ENCODE measurements around the gene BCL11B.

Gene BCL11B

GRCh38 chr14:99263564-99264330 is 8.2 kb downstream of the BCL11B start:
- ChIA-PET POLR2A (no interaction called here), CTCF (interaction anchor here (0.7 to 1.1 kb wide), 2 partner anchors 21 to 1127 kb away, joined by 3 read pairs; no protein-coding TSS in a partner anchor)
- Histone ChIP-seq H3K36me3 (ENCODE audit: control insufficient read depth in 4 of 4, insufficient read depth in 4 of 4, low read length in 3 of 4) (no peaks in the 10 kb centered on the region), H3K4me3 (ENCODE audit: control insufficient read depth in 1 of 7, extremely low read depth in 1 of 7, insufficient read depth in 4 of 7, low read depth in 2 of 7, low read length in 6 of 7) (no peak overlapping the region), H3K27ac (ENCODE audit: insufficient read depth in 1 of 2, low read depth in 1 of 2, low read length in 2 of 2, poor library complexity in 1 of 2, severe bottlenecking in 2 of 2) (no peak overlapping the region), H3K4me1 (ENCODE audit: control extremely low read depth in 1 of 4, control insufficient read depth in 4 of 4, insufficient read depth in 4 of 4, low read length in 3 of 4) (peaks cover 0 to 7% (median 3%) of the 10 kb centered on the region in 4 experiments), H3K9me3 (ENCODE audit: control extremely low read depth in 1 of 5, control insufficient read depth in 4 of 5, insufficient read depth in 2 of 5, low read depth in 1 of 5, low read length in 4 of 5) (no peaks in the 10 kb centered on the region), H3K27me3 (replicated peaks in 2 of 5; ENCODE audit: control insufficient read depth in 4 of 5, insufficient read depth in 5 of 5, low read length in 4 of 5) (peaks cover 0 to 99% (median 56%) of the 10 kb centered on the region in 5 experiments)
- no peak for DNase-seq
- 70% methylated on average over 5 of the region's 8 CpGs for WGBS (ENCODE audit: insufficient coverage)

GRCh38 chr14:99262977-99263448 is 9.0 kb downstream of the BCL11B start:
- 8% methylated on average over 3 of the region's 11 CpGs for WGBS (ENCODE audit: insufficient coverage)
- no peak for DNase-seq
- Histone ChIP-seq H3K27me3 (replicated peaks in 2 of 5; ENCODE audit: control insufficient read depth in 4 of 5, insufficient read depth in 5 of 5, low read length in 4 of 5) (peaks cover 0 to 99% (median 56%) of the 10 kb centered on the region in 5 experiments), H3K9me3 (ENCODE audit: control extremely low read depth in 1 of 5, control insufficient read depth in 4 of 5, insufficient read depth in 2 of 5, low read depth in 1 of 5, low read length in 4 of 5) (no peaks in the 10 kb centered on the region), H3K27ac (ENCODE audit: insufficient read depth in 1 of 2, low read depth in 1 of 2, low read length in 2 of 2, poor library complexity in 1 of 2, severe bottlenecking in 2 of 2) (no peak overlapping the region), H3K4me3 (ENCODE audit: control insufficient read depth in 1 of 7, extremely low read depth in 1 of 7, insufficient read depth in 4 of 7, low read depth in 2 of 7, low read length in 6 of 7) (no peak overlapping the region), H3K36me3 (ENCODE audit: control insufficient read depth in 4 of 4, insufficient read depth in 4 of 4, low read length in 3 of 4) (no peaks in the 10 kb centered on the region), H3K4me1 (ENCODE audit: control extremely low read depth in 1 of 4, control insufficient read depth in 4 of 4, insufficient read depth in 4 of 4, low read length in 3 of 4) (peaks cover 0 to 7% (median 3%) of the 10 kb centered on the region in 4 experiments)
- CTCF ChIA-PET: interaction anchor here (0.7 kb wide), 1 partner anchor 1126 kb away, joined by 3 read pairs; no protein-coding TSS in a partner anchor
- POLR2A ChIA-PET: no interaction called here

- ChIA-PET POLR2A (no interaction called here), CTCF (no interaction called here)
- H3K9me3 ChIP-seq (ENCODE audit: control extremely low read depth in 1 of 5, control insufficient read depth in 4 of 5, insufficient read depth in 2 of 5, low read depth in 1 of 5, low read length in 4 of 5): no peaks in the 10 kb centered on the region
- H3K27ac ChIP-seq (ENCODE audit: insufficient read depth in 1 of 2, low read depth in 1 of 2, low read length in 2 of 2, poor library complexity in 1 of 2, severe bottlenecking in 2 of 2): no peak overlapping the region
- H3K4me3 ChIP-seq (ENCODE audit: control insufficient read depth in 1 of 7, extremely low read depth in 1 of 7, insufficient read depth in 4 of 7, low read depth in 2 of 7, low read length in 6 of 7): peak overlapping the region in 2 of 7 experiments; percentile 2 to 13
- 26% methylated on average over 13 of the region's 25 CpGs for WGBS (ENCODE audit: insufficient coverage)
- H3K36me3 ChIP-seq (ENCODE audit: control insufficient read depth in 4 of 4, insufficient read depth in 4 of 4, low read length in 3 of 4): no peaks in the 10 kb centered on the region
- peak in 2 of 3 donors; percentile 46 to 66 for DNase-seq
- H3K4me1 ChIP-seq (ENCODE audit: control extremely low read depth in 1 of 4, control insufficient read depth in 4 of 4, insufficient read depth in 4 of 4, low read length in 3 of 4): peaks cover 0 to 7% (median 3%) of the 10 kb centered on the region in 4 experiments
- H3K27me3 ChIP-seq (replicated peaks in 2 of 5; ENCODE audit: control insufficient read depth in 4 of 5, insufficient read depth in 5 of 5, low read length in 4 of 5): peaks cover 0 to 99% (median 57%) of the 10 kb centered on the region in 5 experiments
Observed at GRCh38 chr14:99261912-99262787, 9.8 kb downstream of the BCL11B start.

GRCh38 chr14:99260587-99261551 is 11.1 kb downstream of the BCL11B start:
- no peak overlapping the region for H3K4me3 ChIP-seq (ENCODE audit: control insufficient read depth in 1 of 7, extremely low read depth in 1 of 7, insufficient read depth in 4 of 7, low read depth in 2 of 7, low read length in 6 of 7)
- H3K4me1 ChIP-seq (ENCODE audit: control extremely low read depth in 1 of 4, control insufficient read depth in 4 of 4, insufficient read depth in 4 of 4, low read length in 3 of 4): peaks cover 0 to 7% (median 3%) of the 10 kb centered on the region in 4 experiments
- POLR2A ChIA-PET: no interaction called here
- CTCF ChIA-PET: no interaction called here
- H3K9me3 ChIP-seq (ENCODE audit: control extremely low read depth in 1 of 5, control insufficient read depth in 4 of 5, insufficient read depth in 2 of 5, low read depth in 1 of 5, low read length in 4 of 5): no peaks in the 10 kb centered on the region
- H3K36me3 ChIP-seq (ENCODE audit: control insufficient read depth in 4 of 4, insufficient read depth in 4 of 4, low read length in 3 of 4): no peaks in the 10 kb centered on the region
- WGBS (ENCODE audit: insufficient coverage): 74% methylated on average over 17 of the region's 20 CpGs
- peaks cover 0 to 100% (median 46%) of the 10 kb centered on the region in 5 experiments for H3K27me3 ChIP-seq (replicated peaks in 2 of 5; ENCODE audit: control insufficient read depth in 4 of 5, insufficient read depth in 5 of 5, low read length in 4 of 5)
- H3K27ac ChIP-seq (ENCODE audit: insufficient read depth in 1 of 2, low read depth in 1 of 2, low read length in 2 of 2, poor library complexity in 1 of 2, severe bottlenecking in 2 of 2): no peak overlapping the region
- no peak for DNase-seq

GRCh38 chr14:99260116-99260515 is 11.9 kb downstream of the BCL11B start:
- POLR2A ChIA-PET: no interaction called here
- Histone ChIP-seq H3K36me3 (ENCODE audit: control insufficient read depth in 4 of 4, insufficient read depth in 4 of 4, low read length in 3 of 4) (no peaks in the 10 kb centered on the region), H3K27ac (ENCODE audit: insufficient read depth in 1 of 2, low read depth in 1 of 2, low read length in 2 of 2, poor library complexity in 1 of 2, severe bottlenecking in 2 of 2) (no peak overlapping the region)

GRCh38 chr14:99258876-99259726 is 12.9 kb downstream of the BCL11B start:
- peaks cover 0 to 94% (median 33%) of the 10 kb centered on the region in 5 experiments for H3K27me3 ChIP-seq (replicated peaks in 2 of 5; ENCODE audit: control insufficient read depth in 4 of 5, insufficient read depth in 5 of 5, low read length in 4 of 5)
- H3K9me3 ChIP-seq (ENCODE audit: control extremely low read depth in 1 of 5, control insufficient read depth in 4 of 5, insufficient read depth in 2 of 5, low read depth in 1 of 5, low read length in 4 of 5): no peaks in the 10 kb centered on the region
- H3K27ac ChIP-seq (ENCODE audit: insufficient read depth in 1 of 2, low read depth in 1 of 2, low read length in 2 of 2, poor library complexity in 1 of 2, severe bottlenecking in 2 of 2): no peak overlapping the region
- no peaks in the 10 kb centered on the region for H3K36me3 ChIP-seq (ENCODE audit: control insufficient read depth in 4 of 4, insufficient read depth in 4 of 4, low read length in 3 of 4)
- 77% methylated on average over 23 of the region's 27 CpGs for WGBS (ENCODE audit: insufficient coverage)
- POLR2A ChIA-PET: no interaction called here
- CTCF ChIA-PET: no interaction called here
- peaks cover 0 to 7% (median 3%) of the 10 kb centered on the region in 4 experiments for H3K4me1 ChIP-seq (ENCODE audit: control extremely low read depth in 1 of 4, control insufficient read depth in 4 of 4, insufficient read depth in 4 of 4, low read length in 3 of 4)
- no peak for DNase-seq
- H3K4me3 ChIP-seq (ENCODE audit: control insufficient read depth in 1 of 7, extremely low read depth in 1 of 7, insufficient read depth in 4 of 7, low read depth in 2 of 7, low read length in 6 of 7): no peak overlapping the region

More at GRCh38 chr14:99260116-99260515, 11.9 kb downstream of the BCL11B start:
- peaks cover 0 to 97% (median 38%) of the 10 kb centered on the region in 5 experiments for H3K27me3 ChIP-seq (replicated peaks in 2 of 5; ENCODE audit: control insufficient read depth in 4 of 5, insufficient read depth in 5 of 5, low read length in 4 of 5)
- no peak for DNase-seq
- no peak overlapping the region for H3K4me3 ChIP-seq (ENCODE audit: control insufficient read depth in 1 of 7, extremely low read depth in 1 of 7, insufficient read depth in 4 of 7, low read depth in 2 of 7, low read length in 6 of 7)
- H3K9me3 ChIP-seq (ENCODE audit: control extremely low read depth in 1 of 5, control insufficient read depth in 4 of 5, insufficient read depth in 2 of 5, low read depth in 1 of 5, low read length in 4 of 5): no peaks in the 10 kb centered on the region
- 94% methylated on average over 9 of the region's 9 CpGs for WGBS (ENCODE audit: insufficient coverage)
- CTCF ChIA-PET: no interaction called here
- peaks cover 0 to 7% (median 3%) of the 10 kb centered on the region in 4 experiments for H3K4me1 ChIP-seq (ENCODE audit: control extremely low read depth in 1 of 4, control insufficient read depth in 4 of 4, insufficient read depth in 4 of 4, low read length in 3 of 4)
